Measurements from ENCODE around the gene MIOX. TPM values are rescaled to one million over a fixed set of nuclear protein-coding genes. Genes with fewer than 3 reads are reported as not detected.

MIOX gene
- total and polyA plus RNA-seq, 2 experiments from 2014 or later: not detected

DNA sequence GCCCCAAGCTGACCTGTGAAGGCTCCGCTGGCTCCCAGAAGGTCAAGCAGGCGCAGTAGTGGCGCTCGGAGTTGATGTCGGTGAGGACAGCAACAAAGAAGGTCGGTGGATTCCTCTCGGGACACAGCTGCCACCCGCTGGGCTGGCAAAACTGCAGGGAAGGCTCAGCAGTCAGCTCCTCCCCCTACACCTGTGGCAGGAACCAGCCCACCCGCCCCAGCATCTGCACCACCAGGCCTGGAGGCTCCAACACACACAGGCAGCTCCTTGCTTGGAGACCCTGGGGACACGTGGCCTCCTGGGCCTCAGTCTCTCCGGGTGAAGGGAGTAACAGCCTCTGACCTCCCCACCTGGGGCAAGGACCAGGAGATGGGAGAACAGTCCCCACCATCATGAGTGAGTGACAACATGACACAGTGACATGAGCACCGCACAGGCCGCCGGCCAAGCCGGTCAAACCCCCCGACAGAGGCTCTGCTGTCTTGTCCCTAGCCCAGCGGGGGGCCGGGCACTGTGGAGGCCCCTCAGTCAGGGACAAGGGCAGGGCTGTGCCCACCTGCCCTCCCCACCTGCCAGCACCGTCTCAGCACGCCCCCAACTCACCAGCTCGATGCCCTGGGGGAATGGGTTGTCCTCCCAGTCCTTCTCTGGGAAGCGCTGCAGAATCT is 18.8 kb upstream of the MIOX start (continued):
- TF ChIP-seq, protein P1, sequence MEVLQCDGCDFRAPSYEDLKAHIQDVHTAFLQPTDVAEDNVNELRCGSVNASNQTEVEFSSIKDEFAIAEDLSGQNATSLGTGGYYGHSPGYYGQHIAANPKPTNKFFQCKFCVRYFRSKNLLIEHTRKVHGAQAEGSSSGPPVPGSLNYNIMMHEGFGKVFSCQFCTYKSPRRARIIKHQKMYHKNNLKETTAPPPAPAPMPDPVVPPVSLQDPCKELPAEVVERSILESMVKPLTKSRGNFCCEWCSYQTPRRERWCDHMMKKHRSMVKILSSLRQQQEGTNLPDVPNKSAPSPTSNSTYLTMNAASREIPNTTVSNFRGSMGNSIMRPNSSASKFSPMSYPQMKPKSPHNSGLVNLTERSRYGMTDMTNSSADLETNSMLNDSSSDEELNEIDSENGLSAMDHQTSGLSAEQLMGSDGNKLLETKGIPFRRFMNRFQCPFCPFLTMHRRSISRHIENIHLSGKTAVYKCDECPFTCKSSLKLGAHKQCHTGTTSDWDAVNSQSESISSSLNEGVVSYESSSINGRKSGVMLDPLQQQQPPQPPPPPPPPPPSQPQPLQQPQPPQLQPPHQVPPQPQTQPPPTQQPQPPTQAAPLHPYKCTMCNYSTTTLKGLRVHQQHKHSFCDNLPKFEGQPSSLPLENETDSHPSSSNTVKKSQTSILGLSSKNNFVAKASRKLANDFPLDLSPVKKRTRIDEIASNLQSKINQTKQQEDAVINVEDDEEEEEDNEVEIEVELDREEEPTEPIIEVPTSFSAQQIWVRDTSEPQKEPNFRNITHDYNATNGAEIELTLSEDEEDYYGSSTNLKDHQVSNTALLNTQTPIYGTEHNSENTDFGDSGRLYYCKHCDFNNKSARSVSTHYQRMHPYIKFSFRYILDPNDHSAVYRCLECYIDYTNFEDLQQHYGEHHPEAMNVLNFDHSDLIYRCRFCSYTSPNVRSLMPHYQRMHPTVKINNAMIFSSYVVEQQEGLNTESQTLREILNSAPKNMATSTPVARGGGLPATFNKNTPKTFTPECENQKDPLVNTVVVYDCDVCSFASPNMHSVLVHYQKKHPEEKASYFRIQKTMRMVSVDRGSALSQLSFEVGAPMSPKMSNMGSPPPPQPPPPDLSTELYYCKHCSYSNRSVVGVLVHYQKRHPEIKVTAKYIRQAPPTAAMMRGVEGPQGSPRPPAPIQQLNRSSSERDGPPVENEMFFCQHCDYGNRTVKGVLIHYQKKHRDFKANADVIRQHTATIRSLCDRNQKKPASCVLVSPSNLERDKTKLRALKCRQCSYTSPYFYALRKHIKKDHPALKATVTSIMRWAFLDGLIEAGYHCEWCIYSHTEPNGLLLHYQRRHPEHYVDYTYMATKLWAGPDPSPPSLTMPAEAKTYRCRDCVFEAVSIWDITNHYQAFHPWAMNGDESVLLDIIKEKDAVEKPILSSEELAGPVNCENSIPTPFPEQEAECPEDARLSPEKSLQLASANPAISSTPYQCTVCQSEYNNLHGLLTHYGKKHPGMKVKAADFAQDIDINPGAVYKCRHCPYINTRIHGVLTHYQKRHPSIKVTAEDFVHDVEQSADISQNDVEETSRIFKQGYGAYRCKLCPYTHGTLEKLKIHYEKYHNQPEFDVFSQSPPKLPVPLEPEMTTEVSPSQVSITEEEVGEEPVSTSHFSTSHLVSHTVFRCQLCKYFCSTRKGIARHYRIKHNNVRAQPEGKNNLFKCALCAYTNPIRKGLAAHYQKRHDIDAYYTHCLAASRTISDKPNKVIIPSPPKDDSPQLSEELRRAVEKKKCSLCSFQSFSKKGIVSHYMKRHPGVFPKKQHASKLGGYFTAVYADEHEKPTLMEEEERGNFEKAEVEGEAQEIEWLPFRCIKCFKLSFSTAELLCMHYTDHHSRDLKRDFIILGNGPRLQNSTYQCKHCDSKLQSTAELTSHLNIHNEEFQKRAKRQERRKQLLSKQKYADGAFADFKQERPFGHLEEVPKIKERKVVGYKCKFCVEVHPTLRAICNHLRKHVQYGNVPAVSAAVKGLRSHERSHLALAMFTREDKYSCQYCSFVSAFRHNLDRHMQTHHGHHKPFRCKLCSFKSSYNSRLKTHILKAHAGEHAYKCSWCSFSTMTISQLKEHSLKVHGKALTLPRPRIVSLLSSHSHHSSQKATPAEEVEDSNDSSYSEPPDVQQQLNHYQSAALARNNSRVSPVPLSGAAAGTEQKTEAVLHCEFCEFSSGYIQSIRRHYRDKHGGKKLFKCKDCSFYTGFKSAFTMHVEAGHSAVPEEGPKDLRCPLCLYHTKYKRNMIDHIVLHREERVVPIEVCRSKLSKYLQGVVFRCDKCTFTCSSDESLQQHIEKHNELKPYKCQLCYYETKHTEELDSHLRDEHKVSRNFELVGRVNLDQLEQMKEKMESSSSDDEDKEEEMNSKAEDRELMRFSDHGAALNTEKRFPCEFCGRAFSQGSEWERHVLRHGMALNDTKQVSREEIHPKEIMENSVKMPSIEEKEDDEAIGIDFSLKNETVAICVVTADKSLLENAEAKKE (CRISPR knock-in tag; IDR thresholded peaks at IDR 0.05): no peak

DNA sequence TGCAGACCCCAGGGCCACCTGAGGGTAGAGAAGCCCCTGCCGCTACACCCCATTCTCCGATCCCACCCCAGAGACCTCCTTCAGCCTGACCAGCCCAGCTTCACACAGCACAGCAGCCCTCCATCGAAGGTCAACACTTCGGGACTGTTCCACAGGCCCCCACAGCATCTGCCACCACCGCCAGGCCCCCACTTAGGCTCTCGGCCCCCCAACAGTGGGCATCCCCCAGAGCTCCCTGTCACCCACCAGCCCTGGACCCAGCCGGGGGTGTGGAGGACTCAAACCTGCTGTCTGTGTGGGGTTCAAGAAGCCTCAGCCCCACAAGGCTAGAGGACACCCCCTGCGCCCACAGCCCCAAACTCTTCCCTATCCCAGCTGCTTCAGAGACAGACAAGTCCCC is 18.0 kb upstream of the MIOX start:
- no peaks in the 10 kb centered on the region for H3K9me3 Mint-ChIP-seq
- H3K4me3 Mint-ChIP-seq: no peak overlapping the region
- no peak overlapping the region for H2AFZ ChIP-seq
- peaks cover 16% of the 10 kb centered on the region for H3K27me3 Mint-ChIP-seq (ENCODE audit: insufficient read depth, low read depth, poor library complexity)
- ATAC-seq (no peak), DNase-seq (ENCODE audit: low spot score) (no peak)
- peaks cover 17% of the 10 kb centered on the region for H3K36me3 Mint-ChIP-seq (ENCODE audit: low read depth)
- H4K20me1 ChIP-seq (replicated peaks; ENCODE audit: insufficient read depth): peaks cover 39% of the 10 kb centered on the region
- H3K36me3 ChIP-seq (ENCODE audit: insufficient read depth): no peaks in the 10 kb centered on the region
- peaks cover 55% of the 10 kb centered on the region for H3K79me2 ChIP-seq (replicated peaks; ENCODE audit: insufficient read depth)
- no peak overlapping the region for H3K4me3 ChIP-seq
- peaks cover 27% of the 10 kb centered on the region for H3K4me1 Mint-ChIP-seq
- H3K9me2 ChIP-seq (ENCODE audit: insufficient read depth): no peaks in the 10 kb centered on the region
- H3K27me3 ChIP-seq (ENCODE audit: insufficient read depth): no peaks in the 10 kb centered on the region
- no peak overlapping the region for H3K4me2 ChIP-seq
- H3K27ac Mint-ChIP-seq: no peak overlapping the region
- H3K27ac ChIP-seq (ENCODE audit: low read depth): no peak overlapping the region
- peaks cover 13% of the 10 kb centered on the region; the same call in 1 of the 2 replicates for H3K4me1 ChIP-seq (ENCODE audit: insufficient read depth)
- no peaks in the 10 kb centered on the region for H3F3A ChIP-seq (replicated peaks; ENCODE audit: low read depth)
- no peak for TF ChIP-seq JUNB (IDR thresholded peaks at IDR 0.05; ENCODE audit: unreplicated experiment)
- TF ChIP-seq ZNF114 (CRISPR knock-in tag; IDR thresholded peaks at IDR 0.05): no peak
- TF ChIP-seq STAT1 (IDR thresholded peaks at IDR 0.05; ENCODE audit: unreplicated experiment): no peak
- TF ChIP-seq, protein P2, sequence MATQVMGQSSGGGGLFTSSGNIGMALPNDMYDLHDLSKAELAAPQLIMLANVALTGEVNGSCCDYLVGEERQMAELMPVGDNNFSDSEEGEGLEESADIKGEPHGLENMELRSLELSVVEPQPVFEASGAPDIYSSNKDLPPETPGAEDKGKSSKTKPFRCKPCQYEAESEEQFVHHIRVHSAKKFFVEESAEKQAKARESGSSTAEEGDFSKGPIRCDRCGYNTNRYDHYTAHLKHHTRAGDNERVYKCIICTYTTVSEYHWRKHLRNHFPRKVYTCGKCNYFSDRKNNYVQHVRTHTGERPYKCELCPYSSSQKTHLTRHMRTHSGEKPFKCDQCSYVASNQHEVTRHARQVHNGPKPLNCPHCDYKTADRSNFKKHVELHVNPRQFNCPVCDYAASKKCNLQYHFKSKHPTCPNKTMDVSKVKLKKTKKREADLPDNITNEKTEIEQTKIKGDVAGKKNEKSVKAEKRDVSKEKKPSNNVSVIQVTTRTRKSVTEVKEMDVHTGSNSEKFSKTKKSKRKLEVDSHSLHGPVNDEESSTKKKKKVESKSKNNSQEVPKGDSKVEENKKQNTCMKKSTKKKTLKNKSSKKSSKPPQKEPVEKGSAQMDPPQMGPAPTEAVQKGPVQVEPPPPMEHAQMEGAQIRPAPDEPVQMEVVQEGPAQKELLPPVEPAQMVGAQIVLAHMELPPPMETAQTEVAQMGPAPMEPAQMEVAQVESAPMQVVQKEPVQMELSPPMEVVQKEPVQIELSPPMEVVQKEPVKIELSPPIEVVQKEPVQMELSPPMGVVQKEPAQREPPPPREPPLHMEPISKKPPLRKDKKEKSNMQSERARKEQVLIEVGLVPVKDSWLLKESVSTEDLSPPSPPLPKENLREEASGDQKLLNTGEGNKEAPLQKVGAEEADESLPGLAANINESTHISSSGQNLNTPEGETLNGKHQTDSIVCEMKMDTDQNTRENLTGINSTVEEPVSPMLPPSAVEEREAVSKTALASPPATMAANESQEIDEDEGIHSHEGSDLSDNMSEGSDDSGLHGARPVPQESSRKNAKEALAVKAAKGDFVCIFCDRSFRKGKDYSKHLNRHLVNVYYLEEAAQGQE (IDR thresholded peaks at IDR 0.05; ENCODE audit: unreplicated experiment): no peak
- TF ChIP-seq, protein P1 (CRISPR knock-in tag; IDR thresholded peaks at IDR 0.05): no peak
